HUES48 (cell line): ENCODE data around the gene MED23.

ENCODE experiments used
- H3K27ac ChIP-seq: one replicate; pipeline ENCODE4 v1.7.0; 2013; ENCODE audit warnings: low read depth, low read length, inconsistent platforms
- H3K27me3 ChIP-seq: 2 replicates; pipeline ENCODE4 v1.6.1; 2013; ENCODE audit warnings: mild to moderate bottlenecking, low read length; ENCODE audit not compliant: control insufficient read depth, insufficient read depth
- H3K36me3 ChIP-seq: 2 replicates; pipeline ENCODE4 v1.6.1; 2013; ENCODE audit warnings: low read length; ENCODE audit not compliant: control insufficient read depth, insufficient read depth
- H3K4me1 ChIP-seq: 2 replicates; pipeline ENCODE4 v1.6.1; 2013; ENCODE audit warnings: mild to moderate bottlenecking, low read length; ENCODE audit not compliant: control insufficient read depth, insufficient read depth
- H3K4me3 ChIP-seq: 2 replicates; pipeline ENCODE4 v1.5.1; 2013; ENCODE audit warnings: mild to moderate bottlenecking, low read depth, low read length
- H3K9ac ChIP-seq: 2 replicates; pipeline ENCODE4 v1.6.1; 2013; ENCODE audit warnings: mild to moderate bottlenecking, low read depth, low read length, moderate library complexity
- H3K9me3 ChIP-seq: 2 replicates; pipeline ENCODE4 v1.6.1; 2013; ENCODE audit warnings: low read length; ENCODE audit not compliant: control insufficient read depth, insufficient read depth

Gene MED23

GRCh38 chr6:131574686-131575085 lies 53.4 kb downstream of the MED23 start:
- H3K27ac ChIP-seq = no peak overlapping the region
- no peak overlapping the region for H3K4me3 ChIP-seq
- no peaks in the 10 kb centered on the region for H3K9me3 ChIP-seq
- H3K4me1 ChIP-seq = peaks cover 17% of the 10 kb centered on the region
- H3K9ac ChIP-seq = no peak overlapping the region
- H3K27me3 ChIP-seq = no peaks in the 10 kb centered on the region
- 0 out of 2 replicates have a peak, but pooled peaks cover 6% of the 10 kb centered on the region for H3K36me3 ChIP-seq

GRCh38 chr6:131574133-131574532 lies 53.9 kb downstream of the MED23 start:
- no peak overlapping the region for H3K9ac ChIP-seq
- H3K27ac ChIP-seq = no peak overlapping the region
- peaks cover 17% of the 10 kb centered on the region for H3K4me1 ChIP-seq

GRCh38 chr6:131572686-131573415 lies 55.2 kb downstream of the MED23 start, which contains the start of gene ARG1:
TSS of gene ARG1 (plus strand) at chr6:131573226. CDS start at chr6:131573283, 57 bp downstream.
- Histone ChIP-seq H3K27ac (no peak within 1 kb of the TSS), H3K9ac (no peak within 1 kb of the TSS), H3K9me3 (no peaks in the 10 kb centered on the region), H3K4me1 (peaks cover 17% of the 10 kb centered on the region), H3K36me3 (no peaks in the 10 kb centered on the region), H3K4me3 (no peak within 1 kb of the TSS), H3K27me3 (no peaks in the 10 kb centered on the region)

More at GRCh38 chr6:131574133-131574532, 53.9 kb downstream of the MED23 start:
- Histone ChIP-seq H3K4me3 (no peak overlapping the region), H3K9me3 (no peaks in the 10 kb centered on the region), H3K36me3 (0 out of 2 replicates have a peak, but pooled peaks cover 6% of the 10 kb centered on the region), H3K27me3 (no peaks in the 10 kb centered on the region)

GRCh38 chr6:131568726-131569125 lies 59.3 kb downstream of the MED23 start:
- Histone ChIP-seq H3K4me3 (no peak overlapping the region), H3K36me3 (no peaks in the 10 kb centered on the region), H3K27ac (no peak overlapping the region), H3K9ac (no peak overlapping the region), H3K9me3 (no peaks in the 10 kb centered on the region), H3K4me1 (peaks cover 3% of the 10 kb centered on the region; the same call in 1 of the 2 replicates), H3K27me3 (no peaks in the 10 kb centered on the region)

- Histone ChIP-seq H3K4me1 (no peaks in the 10 kb centered on the region), H3K4me3 (no peak overlapping the region), H3K9me3 (no peaks in the 10 kb centered on the region), H3K27me3 (no peaks in the 10 kb centered on the region), H3K9ac (no peak overlapping the region), H3K27ac (no peak overlapping the region), H3K36me3 (no peaks in the 10 kb centered on the region)
Observed at GRCh38 chr6:131565056-131565455, 63.0 kb downstream of the MED23 start.

GRCh38 chr6:131561925-131562707 lies 65.9 kb downstream of the MED23 start:
- Histone ChIP-seq H3K9me3 (no peaks in the 10 kb centered on the region), H3K4me1 (no peaks in the 10 kb centered on the region), H3K9ac (no peak overlapping the region), H3K27me3 (no peaks in the 10 kb centered on the region), H3K36me3 (no peaks in the 10 kb centered on the region), H3K4me3 (no peak overlapping the region), H3K27ac (no peak overlapping the region)

- no peak overlapping the region for H3K9ac ChIP-seq
- no peaks in the 10 kb centered on the region for H3K9me3 ChIP-seq
- no peaks in the 10 kb centered on the region; the same call in 1 of the 2 replicates for H3K4me1 ChIP-seq
- H3K27ac ChIP-seq = no peak overlapping the region
- H3K36me3 ChIP-seq = no peaks in the 10 kb centered on the region
- H3K27me3 ChIP-seq = no peaks in the 10 kb centered on the region
- no peak overlapping the region for H3K4me3 ChIP-seq
Observed at GRCh38 chr6:131558922-131559321, 69.1 kb downstream of the MED23 start.

GRCh38 chr6:131555992-131556391 lies 72.0 kb downstream of the MED23 start:
- H3K36me3 ChIP-seq = no peaks in the 10 kb centered on the region
- no peaks in the 10 kb centered on the region for H3K9me3 ChIP-seq
- H3K4me1 ChIP-seq = no peaks in the 10 kb centered on the region; the same call in 1 of the 2 replicates
- H3K4me3 ChIP-seq = no peak overlapping the region
- no peak overlapping the region for H3K27ac ChIP-seq
- H3K27me3 ChIP-seq = no peaks in the 10 kb centered on the region
- no peak overlapping the region for H3K9ac ChIP-seq

- Histone ChIP-seq H3K9ac (no peak overlapping the region), H3K4me3 (no peak overlapping the region), H3K9me3 (no peaks in the 10 kb centered on the region), H3K4me1 (no peaks in the 10 kb centered on the region; the same call in 1 of the 2 replicates), H3K36me3 (no peaks in the 10 kb centered on the region), H3K27me3 (no peaks in the 10 kb centered on the region), H3K27ac (no peak overlapping the region)
Observed at GRCh38 chr6:131552572-131552971, 75.5 kb downstream of the MED23 start.

GRCh38 chr6:131551902-131552301 lies 76.1 kb downstream of the MED23 start:
- H3K4me1 ChIP-seq = no peaks in the 10 kb centered on the region; the same call in 1 of the 2 replicates
- no peaks in the 10 kb centered on the region for H3K9me3 ChIP-seq
- no peaks in the 10 kb centered on the region for H3K27me3 ChIP-seq
- H3K4me3 ChIP-seq = no peak overlapping the region
- H3K36me3 ChIP-seq = no peaks in the 10 kb centered on the region
- no peak overlapping the region for H3K27ac ChIP-seq
- H3K9ac ChIP-seq = no peak overlapping the region

- Histone ChIP-seq H3K27ac (no peak overlapping the region), H3K9me3 (no peaks in the 10 kb centered on the region), H3K4me3 (no peak overlapping the region), H3K4me1 (no peaks in the 10 kb centered on the region), H3K36me3 (no peaks in the 10 kb centered on the region), H3K9ac (no peak overlapping the region), H3K27me3 (no peaks in the 10 kb centered on the region)
Observed at GRCh38 chr6:131549811-131550210, 78.2 kb downstream of the MED23 start.
